ENCODE measurements around the gene TMEM100.

TMEM100 gene

DNA sequence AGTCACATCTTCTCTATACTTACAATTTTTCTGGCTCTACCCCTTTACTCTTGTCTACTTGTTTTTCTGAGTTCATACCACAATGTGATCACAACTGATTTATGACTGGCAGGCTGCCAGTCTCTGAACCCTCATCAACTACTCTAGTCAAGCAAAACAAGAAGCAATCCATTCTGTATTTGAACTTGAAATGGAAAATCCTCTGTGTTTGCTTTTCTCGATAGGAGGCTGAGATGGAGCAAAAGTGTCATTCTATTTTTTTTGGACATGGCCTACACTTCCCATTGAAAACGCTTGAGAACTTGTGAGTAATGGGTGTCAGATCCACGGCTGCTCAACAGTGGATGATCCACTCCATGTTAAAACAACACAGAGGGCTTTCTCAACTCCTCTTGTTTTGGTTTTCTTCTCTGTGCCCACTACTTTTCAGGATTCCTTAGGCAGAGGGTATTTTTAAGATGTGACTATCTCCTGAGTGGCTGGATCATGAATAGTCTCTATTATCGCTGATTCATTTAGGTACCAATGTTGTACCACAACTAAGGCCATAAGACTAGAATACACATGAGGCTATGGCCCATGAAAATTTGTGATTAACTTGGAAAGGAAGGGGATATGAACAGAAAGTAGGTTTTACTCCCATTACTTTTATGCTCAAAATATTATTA lies 11.7 kb downstream of the TMEM100 start:
- H3K27me3 Mint-ChIP-seq: peaks cover 23% of the 10 kb centered on the region
- H3K27ac Mint-ChIP-seq: no peak overlapping the region
- no peaks in the 10 kb centered on the region for H3K36me3 Mint-ChIP-seq (ENCODE audit: low read depth)
- H3K4me1 Mint-ChIP-seq (ENCODE audit: low read depth): no peaks in the 10 kb centered on the region
- H3K9me3 Mint-ChIP-seq: no peaks in the 10 kb centered on the region
- no peak overlapping the region for H3K4me3 Mint-ChIP-seq

DNA sequence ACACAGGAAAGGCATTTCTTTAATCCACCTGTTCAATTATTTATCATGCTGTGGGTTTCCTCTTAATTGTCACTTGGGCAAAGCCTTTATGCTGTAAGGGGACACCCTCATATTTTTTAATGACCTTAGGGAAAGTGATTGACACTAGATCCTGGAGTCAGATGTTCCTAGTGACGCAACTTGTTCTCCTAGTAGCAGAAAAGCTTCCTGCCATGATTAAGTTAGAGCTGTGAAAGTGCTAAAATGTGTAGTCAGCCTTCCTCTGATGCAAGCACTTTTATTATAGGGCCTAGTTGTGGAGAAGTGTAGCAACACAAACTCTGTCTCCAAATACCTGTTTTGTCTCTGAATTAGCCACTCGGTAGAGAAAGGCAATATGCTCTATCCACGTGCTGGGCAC lies 12.3 kb downstream of the TMEM100 start:
- H3K4me3 Mint-ChIP-seq: no peak overlapping the region
- no peaks in the 10 kb centered on the region for H3K4me1 Mint-ChIP-seq (ENCODE audit: low read depth)
- no peaks in the 10 kb centered on the region for H3K36me3 Mint-ChIP-seq (ENCODE audit: low read depth)
- H3K27ac Mint-ChIP-seq: no peak overlapping the region
- H3K9me3 Mint-ChIP-seq: no peaks in the 10 kb centered on the region
- H3K27me3 Mint-ChIP-seq: peaks cover 26% of the 10 kb centered on the region

DNA sequence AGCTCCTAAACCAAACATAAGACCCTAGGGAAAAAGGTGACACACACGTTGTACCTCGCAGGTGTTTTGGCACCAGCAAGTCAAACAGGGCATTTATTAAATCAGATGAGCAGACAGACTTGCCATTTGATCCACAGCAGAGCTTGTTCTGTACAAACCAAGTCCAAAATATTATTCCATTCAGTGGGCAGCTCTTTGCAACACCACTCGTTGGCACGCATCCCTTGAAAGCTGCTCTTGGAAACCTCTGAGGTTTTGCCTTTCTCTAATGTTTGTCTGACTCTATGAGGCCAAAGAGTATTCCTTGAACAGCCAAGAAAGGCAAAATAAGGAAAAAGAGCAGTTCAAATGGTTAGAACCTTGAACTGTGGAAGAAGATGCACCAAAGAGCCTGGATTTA lies 12.7 kb downstream of the TMEM100 start:
- no peak overlapping the region for H3K27ac Mint-ChIP-seq
- no peak overlapping the region for H3K4me3 Mint-ChIP-seq
- H3K9me3 Mint-ChIP-seq: no peaks in the 10 kb centered on the region
- H3K4me1 Mint-ChIP-seq (ENCODE audit: low read depth): no peaks in the 10 kb centered on the region
- H3K36me3 Mint-ChIP-seq (ENCODE audit: low read depth): no peaks in the 10 kb centered on the region
- peaks cover 26% of the 10 kb centered on the region for H3K27me3 Mint-ChIP-seq

DNA sequence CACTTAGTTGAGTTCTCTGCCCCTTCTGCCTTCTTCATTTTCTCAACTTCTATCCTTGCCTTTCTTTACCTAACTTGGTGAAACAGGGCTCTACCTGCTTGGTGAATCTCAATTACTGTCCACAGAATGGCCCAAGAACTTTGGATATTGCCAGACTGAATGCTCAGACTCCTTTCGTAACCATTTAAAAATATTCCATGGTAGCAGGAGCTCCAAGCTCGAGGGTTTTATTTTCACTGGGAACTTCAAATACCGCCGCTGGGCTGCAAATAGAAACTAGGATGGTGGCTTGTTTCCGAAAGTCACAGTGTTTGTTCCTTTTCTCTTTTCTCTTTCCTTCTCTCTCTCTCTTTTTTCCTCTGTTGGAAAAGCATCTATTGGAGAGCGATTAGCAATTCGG lies 13.2 kb downstream of the TMEM100 start:
- no peak overlapping the region for H3K4me3 Mint-ChIP-seq
- no peak overlapping the region for H3K27ac Mint-ChIP-seq
- no peaks in the 10 kb centered on the region for H3K36me3 Mint-ChIP-seq (ENCODE audit: low read depth)
- peaks cover 26% of the 10 kb centered on the region for H3K27me3 Mint-ChIP-seq
- no peaks in the 10 kb centered on the region for H3K9me3 Mint-ChIP-seq
- H3K4me1 Mint-ChIP-seq (ENCODE audit: low read depth): no peaks in the 10 kb centered on the region

DNA sequence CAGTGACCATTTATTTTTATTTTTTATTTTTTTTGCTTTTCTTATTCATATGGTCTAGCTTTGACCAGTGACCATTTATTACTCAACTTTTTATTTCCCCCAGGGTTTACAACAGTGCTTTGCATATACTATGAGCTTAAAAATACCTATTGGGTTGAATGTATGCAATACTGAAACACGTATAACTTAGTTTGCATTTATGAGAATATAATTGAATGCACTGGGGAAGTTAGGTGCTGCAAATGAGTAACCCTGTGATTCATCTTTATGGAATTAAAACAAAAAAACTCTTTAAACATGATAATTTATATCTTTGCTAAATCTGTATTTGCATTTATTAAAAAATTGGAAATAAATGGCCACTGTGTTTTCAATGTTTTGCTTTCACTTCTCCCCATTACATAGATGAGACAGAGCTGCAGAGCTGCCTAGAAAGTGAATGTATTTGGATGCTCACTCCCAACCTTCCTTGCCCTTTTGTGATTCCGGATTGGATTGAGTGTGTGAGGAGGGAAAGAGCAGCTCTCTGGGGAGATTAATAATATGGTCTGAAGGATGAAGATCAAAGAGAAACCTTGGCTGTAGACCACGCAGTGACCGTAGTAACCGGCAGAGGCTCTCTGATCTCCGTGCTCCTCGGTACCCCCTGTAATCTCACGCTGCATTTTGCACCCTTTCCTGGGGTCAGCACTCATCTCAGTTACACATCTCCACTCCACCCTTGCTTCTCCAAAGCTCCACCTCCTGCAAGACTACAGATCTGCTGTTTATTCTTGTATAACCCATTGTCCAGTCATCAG lies 14.3 kb downstream of the TMEM100 start:
- Mint-ChIP-seq H3K36me3 (ENCODE audit: low read depth) (no peaks in the 10 kb centered on the region), H3K27me3 (peaks cover 32% of the 10 kb centered on the region), H3K4me1 (ENCODE audit: low read depth) (no peaks in the 10 kb centered on the region), H3K27ac (no peak overlapping the region), H3K4me3 (no peak overlapping the region), H3K9me3 (no peaks in the 10 kb centered on the region)

DNA sequence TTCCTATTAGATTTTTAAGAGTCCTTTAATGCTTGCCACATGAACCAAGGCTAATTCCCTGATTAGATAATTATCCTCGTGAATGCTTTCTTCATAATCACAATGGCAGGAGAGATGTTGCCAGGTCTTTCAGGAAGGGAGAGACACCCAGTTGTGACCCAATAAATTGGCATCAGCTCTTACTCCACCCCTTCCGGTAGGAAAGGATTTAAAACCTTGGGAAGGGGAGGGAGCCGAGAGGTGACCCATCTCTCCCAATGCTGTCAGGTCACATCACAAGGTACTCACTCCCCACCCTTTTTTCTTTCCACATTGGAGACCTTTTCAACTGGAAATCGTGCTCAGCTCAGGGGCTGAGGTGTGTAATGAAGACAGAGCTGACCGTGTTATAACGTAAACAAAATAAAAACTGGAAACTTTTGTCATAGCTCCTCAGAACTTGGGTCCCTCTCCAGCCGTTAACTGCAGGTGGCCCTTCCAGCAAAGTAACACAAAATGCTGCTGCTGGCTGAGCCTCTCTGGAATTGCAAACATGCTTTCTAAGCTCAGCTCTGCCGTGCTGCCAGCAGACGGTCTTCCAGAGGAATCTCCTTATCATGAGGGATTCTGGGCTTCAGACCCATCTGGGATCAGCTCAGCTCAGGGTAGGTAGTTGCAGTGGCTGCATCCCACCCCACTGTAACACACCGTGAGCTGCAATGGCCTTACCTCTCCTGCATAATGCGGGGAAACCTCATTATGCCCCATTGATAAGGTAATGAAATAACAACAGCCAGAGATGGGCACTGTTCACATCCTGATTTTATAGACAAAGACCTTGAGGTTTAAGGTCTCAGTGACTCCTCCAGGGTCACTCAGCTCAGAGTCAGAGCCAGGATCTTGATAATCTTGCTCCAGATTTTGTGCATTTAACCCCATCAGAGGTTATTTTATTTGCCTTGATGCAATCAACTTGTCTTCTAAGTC lies 15.6 kb downstream of the TMEM100 start:
- Mint-ChIP-seq H3K4me1 (ENCODE audit: low read depth) (no peaks in the 10 kb centered on the region), H3K4me3 (no peak overlapping the region), H3K27me3 (peaks cover 41% of the 10 kb centered on the region), H3K27ac (no peak overlapping the region), H3K9me3 (peaks cover 3% of the 10 kb centered on the region), H3K36me3 (ENCODE audit: low read depth) (no peaks in the 10 kb centered on the region)

DNA sequence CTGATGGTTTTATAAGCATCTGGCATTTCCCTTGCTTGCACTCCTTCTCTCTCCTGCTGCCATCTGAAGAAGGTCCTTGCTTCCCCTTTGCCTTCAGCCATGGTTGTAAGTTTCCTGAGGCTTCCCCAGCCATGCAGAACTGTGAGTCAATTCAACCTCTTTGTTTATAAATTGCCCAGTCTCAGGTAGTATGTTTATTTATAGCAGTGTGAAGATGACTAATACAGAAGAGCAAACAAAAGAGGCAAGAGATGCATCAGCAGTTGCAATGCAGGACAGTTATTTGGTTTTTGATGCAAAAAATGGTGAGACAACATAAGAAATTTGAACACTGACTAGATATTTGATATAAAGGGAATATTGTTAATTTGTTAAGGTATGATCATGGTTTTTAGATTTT lies 16.8 kb downstream of the TMEM100 start:
- Mint-ChIP-seq H3K4me3 (no peak overlapping the region), H3K27me3 (peaks cover 49% of the 10 kb centered on the region), H3K27ac (no peak overlapping the region)

DNA sequence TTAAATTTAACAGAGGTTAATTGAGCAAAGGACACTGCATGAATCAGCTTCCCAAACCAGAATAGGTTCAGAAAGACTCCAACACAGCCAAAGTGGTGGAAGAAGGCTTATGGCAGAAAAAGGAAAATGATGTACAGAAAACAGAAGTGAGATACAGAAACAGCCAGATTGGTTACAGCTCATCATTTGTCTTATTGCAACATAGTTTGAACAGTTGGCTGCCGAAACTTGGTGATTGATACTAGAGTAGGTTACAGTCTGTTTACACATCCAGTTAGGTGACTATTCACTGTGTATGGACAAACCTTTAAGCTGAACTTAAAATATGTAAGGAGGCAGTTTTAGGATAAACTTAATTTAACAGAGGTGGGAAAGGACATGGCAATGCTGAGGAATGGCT lies 18.3 kb downstream of the TMEM100 start:
- H3K27me3 Mint-ChIP-seq: peaks cover 51% of the 10 kb centered on the region
- H3K9me3 Mint-ChIP-seq: peaks cover 8% of the 10 kb centered on the region
- no peak overlapping the region for H3K27ac Mint-ChIP-seq

More for the DNA sequence above, 16.8 kb downstream of the TMEM100 start:
- H3K36me3 Mint-ChIP-seq (ENCODE audit: low read depth): no peaks in the 10 kb centered on the region
- H3K9me3 Mint-ChIP-seq: peaks cover 8% of the 10 kb centered on the region
- no peaks in the 10 kb centered on the region for H3K4me1 Mint-ChIP-seq (ENCODE audit: low read depth)

DNA sequence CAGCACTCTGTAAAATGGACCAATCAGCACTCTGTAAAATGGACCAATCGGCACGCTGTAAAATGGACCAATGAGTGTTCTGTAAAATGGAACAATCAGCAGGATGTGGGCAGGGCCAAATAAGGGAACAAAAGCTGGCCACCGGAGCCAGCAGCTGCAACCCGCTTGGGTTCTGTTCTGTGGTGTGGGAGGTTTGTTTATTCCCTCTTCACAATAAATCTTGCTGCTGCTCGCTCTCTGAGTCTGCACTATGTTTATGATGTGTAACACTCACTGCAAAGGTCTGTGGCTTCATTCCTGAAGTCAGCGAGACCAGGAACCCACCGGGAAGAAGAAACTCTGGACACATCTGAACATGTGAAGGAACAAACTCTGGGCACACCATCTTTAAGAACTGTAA lies 20.5 kb downstream of the TMEM100 start:
- Mint-ChIP-seq H3K9me3 (peaks cover 8% of the 10 kb centered on the region), H3K4me3 (no peak overlapping the region), H3K36me3 (ENCODE audit: low read depth) (no peaks in the 10 kb centered on the region), H3K27me3 (peaks cover 58% of the 10 kb centered on the region), H3K4me1 (ENCODE audit: low read depth) (no peaks in the 10 kb centered on the region), H3K27ac (no peak overlapping the region)

More for the DNA sequence above, 18.3 kb downstream of the TMEM100 start:
- no peaks in the 10 kb centered on the region for H3K36me3 Mint-ChIP-seq (ENCODE audit: low read depth)
- no peak overlapping the region for H3K4me3 Mint-ChIP-seq
- H3K4me1 Mint-ChIP-seq (ENCODE audit: low read depth): no peaks in the 10 kb centered on the region

DNA sequence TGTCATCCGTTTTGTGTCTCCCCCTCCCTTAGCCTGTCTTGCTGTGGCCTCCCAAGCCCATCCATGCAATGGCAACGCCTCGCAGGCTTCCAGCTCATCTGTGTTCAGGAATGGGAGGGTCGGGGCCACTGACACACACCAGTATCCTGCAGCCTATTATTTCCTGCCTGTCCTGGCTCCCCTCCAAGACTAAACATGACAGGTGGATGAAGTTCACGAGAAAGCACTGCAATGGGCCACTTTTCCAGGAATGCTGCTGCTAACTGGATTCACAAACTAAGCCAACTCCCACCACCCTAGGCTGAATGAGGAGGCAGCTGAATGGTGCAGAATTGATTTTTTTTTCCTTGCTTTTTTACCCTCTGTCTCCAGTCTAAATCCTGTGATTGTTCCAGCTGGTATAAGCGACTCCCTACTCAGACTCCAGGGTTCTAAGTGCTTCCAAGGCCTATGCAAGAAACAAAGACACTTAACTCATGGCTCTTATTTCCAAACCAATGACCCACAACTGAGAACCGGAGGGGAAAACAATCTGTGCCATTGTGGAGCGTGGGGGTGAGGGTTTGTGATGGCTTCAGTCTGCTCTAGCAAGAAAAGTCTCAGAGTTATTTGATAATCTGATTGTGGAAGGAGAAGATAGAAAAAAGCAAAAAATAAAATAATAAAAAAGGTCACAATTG lies 23.3 kb downstream of the TMEM100 start:
- Mint-ChIP-seq H3K4me1 (ENCODE audit: low read depth) (no peaks in the 10 kb centered on the region), H3K4me3 (no peak overlapping the region), H3K9me3 (peaks cover 8% of the 10 kb centered on the region), H3K36me3 (ENCODE audit: low read depth) (no peaks in the 10 kb centered on the region), H3K27me3 (peaks cover 52% of the 10 kb centered on the region), H3K27ac (no peak overlapping the region)

DNA sequence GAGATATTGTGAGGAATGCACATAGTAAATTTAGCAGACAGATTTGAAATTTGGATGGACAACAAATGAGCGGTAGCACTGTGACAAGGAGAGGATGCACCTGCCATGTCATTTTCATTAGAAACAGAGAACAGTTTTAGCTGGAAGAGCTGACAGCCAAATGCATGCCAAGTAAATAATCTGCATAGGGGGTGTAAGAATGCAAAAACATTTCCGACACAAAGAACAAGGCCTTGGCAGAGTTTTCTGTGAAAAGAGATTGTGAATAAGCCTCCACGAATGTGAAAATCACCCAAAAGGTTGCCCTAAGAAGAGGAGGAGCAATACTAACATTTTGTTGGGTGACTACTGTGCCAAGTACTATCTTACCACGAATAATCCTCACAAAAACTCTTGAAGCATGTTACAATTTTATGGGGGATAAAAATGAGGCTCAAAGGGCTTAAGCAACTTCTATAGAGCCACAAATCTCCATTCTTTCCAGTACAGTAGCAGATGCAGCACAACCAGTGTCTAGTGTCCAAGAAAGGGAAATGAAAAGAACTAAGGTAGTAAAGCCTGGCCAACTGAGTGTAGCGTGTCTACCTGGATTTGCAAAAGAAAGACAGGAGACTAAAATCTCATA lies 28.3 kb downstream of the TMEM100 start:
- H3K4me1 Mint-ChIP-seq (ENCODE audit: low read depth): no peaks in the 10 kb centered on the region
- H3K36me3 Mint-ChIP-seq (ENCODE audit: low read depth): no peaks in the 10 kb centered on the region
- H3K4me3 Mint-ChIP-seq: no peak overlapping the region
- H3K9me3 Mint-ChIP-seq: no peaks in the 10 kb centered on the region
- no peak overlapping the region for H3K27ac Mint-ChIP-seq
- peaks cover 22% of the 10 kb centered on the region for H3K27me3 Mint-ChIP-seq

DNA sequence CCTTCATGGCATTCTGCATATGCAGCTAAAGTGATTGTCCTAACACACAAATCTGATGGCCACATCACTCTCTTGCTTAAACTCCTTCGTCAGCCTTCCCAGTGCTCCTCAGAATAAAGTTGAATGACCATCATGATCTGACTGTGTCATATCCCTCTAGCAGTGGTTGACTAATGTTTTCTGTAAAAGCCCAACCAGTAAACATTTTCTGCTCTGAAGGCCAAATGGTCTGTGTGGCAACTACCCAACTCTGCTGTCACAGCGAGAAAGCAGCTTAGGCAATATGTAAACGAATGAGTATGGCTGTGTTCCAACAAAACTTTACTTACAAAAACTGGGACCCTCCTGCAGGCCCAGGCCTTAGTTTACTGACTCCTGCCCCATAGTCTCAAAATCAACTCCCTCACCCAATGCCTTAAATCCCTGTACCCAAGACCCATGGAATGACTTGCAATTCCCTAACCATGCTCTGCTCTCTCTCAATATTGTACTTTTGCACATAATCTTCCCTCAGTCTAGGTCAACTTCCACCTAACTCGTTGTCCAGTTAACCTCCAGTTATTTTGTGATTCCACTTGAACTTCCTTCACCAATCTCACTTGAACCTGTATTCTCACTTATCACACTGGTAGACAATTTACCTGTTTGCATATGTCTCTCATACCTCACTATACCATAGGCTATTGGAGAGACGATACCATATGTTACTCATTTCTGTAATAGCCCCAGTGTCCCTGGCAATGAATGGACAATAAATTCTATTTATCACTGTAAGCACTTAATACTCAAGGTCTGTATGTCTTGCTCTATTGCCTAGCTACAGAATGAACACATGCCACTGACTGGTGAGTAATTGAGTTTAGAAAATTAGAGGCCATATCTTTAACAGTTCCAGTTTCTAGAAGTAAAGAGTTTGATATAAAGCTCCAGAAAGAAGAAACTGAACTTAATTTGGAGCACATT lies 29.1 kb downstream of the TMEM100 start:
- Mint-ChIP-seq H3K27ac (no peak overlapping the region), H3K4me3 (no peak overlapping the region), H3K9me3 (no peaks in the 10 kb centered on the region), H3K27me3 (peaks cover 22% of the 10 kb centered on the region), H3K36me3 (ENCODE audit: low read depth) (no peaks in the 10 kb centered on the region), H3K4me1 (ENCODE audit: low read depth) (no peaks in the 10 kb centered on the region)

DNA sequence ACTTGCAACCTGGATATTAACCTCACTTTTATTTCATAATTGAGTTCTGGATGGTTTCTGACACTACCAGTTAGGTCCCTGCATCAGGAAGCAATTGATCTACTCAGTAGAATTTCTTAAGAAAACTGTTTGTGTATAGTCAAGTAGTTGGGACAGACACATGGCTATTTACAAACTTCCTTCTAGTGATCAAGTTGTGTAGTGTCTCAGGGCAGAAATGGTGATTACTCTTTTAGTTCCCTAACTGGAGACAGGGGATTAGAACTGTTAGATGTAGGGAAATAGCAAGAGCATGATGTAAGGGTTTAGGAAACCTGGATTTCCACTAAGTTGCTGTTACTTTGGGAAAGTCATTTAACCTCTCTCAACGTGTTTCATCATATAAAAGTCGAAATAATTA lies 30.4 kb downstream of the TMEM100 start:
- no peaks in the 10 kb centered on the region for H3K36me3 Mint-ChIP-seq (ENCODE audit: low read depth)

More for the DNA sequence above, 30.4 kb downstream of the TMEM100 start:
- Mint-ChIP-seq H3K27ac (no peak overlapping the region), H3K4me1 (ENCODE audit: low read depth) (no peaks in the 10 kb centered on the region), H3K27me3 (peaks cover 12% of the 10 kb centered on the region), H3K9me3 (no peaks in the 10 kb centered on the region), H3K4me3 (no peak overlapping the region)

Measured in stimulated activated naive CD8-positive, alpha-beta T cell treated with anti-CD3 and anti-CD28 coated beads, Interleukin-15, Interleukin-2, amounts not matched to agents 100 ng/mL and 50 ng/mL, for 24 hours (primary cell).